HT1080 (cell line): ENCODE data around the gene LRP3. TPM values are rescaled to one million over a fixed set of nuclear protein-coding genes. Genes with fewer than 3 reads are reported as not detected.
"Not testable (repeated sequence)": the region's sequence is repeated elsewhere in the genome, so short reads cannot be mapped to it uniquely, and the experiment has no call there.

Experiments
- DNase-seq: peaks from one replicate; pipeline ENCODE4 v3.0.0-alpha.2; 2015; ENCODE audit warnings: low read depth
- polyA plus RNA-seq, 2 experiments: library from polyadenylated mRNA; depleted of rRNA; stranded (reverse); fragments of >200 nt; gene quantifications; 2 replicates each; pipeline ENCODE4 v1.2.3, GENCODE V29; 2015
- total RNA-seq: library from RNA; depleted of rRNA; stranded (reverse); fragments of >200 nt; shearing (Covaris generic); gene quantifications from 2 replicates; pipeline ENCODE4 v1.2.3, GENCODE V29; 2014; rRNA removed

The LRP3 gene, protein sequence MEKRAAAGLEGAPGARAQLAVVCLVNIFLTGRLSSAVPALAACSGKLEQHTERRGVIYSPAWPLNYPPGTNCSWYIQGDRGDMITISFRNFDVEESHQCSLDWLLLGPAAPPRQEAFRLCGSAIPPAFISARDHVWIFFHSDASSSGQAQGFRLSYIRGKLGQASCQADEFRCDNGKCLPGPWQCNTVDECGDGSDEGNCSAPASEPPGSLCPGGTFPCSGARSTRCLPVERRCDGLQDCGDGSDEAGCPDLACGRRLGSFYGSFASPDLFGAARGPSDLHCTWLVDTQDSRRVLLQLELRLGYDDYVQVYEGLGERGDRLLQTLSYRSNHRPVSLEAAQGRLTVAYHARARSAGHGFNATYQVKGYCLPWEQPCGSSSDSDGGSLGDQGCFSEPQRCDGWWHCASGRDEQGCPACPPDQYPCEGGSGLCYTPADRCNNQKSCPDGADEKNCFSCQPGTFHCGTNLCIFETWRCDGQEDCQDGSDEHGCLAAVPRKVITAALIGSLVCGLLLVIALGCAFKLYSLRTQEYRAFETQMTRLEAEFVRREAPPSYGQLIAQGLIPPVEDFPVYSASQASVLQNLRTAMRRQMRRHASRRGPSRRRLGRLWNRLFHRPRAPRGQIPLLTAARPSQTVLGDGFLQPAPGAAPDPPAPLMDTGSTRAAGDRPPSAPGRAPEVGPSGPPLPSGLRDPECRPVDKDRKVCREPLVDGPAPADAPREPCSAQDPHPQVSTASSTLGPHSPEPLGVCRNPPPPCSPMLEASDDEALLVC
- 20.1 and 25.4 TPM in 2 replicates for total RNA-seq
- 3.7 and 5.1 TPM in 2 replicates for polyA plus RNA-seq (2015; cell fraction: cytosol; rRNA removed)
- polyA plus RNA-seq (2015; cell fraction: nucleus; rRNA removed), result 1.5 and 2.4 TPM in 2 replicates

DNA sequence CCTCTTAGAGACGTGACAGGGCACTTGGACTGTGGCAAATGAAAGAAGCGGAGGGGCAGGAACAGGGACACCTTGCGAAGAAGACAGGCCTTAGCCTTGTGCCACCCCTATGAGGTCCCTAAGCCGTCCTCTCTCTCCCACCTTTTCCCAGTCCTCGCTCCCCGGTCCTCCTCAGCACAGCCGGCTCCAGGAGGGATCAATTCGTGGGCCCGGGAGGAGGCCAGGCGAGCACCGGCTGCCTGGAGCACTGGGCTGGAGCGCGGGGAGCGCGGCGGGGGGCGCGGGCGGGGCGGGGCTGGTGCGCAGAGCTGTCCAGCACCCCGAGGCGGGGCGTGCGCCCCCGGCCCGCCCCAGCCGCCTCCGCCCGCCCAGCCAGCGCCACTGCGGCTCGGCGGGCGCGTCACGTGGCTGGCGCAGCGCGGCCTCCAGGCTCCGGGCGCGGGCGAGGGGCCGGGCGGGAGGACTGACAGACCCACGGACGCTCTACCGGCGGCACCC, at the start of gene LRP3:
TSS of gene LRP3 (plus strand) at position 466 of the 498 bp plus-strand sequence. CDS start 456 bp downstream, outside the sequence.
- DNase-seq, result no peak

DNA sequence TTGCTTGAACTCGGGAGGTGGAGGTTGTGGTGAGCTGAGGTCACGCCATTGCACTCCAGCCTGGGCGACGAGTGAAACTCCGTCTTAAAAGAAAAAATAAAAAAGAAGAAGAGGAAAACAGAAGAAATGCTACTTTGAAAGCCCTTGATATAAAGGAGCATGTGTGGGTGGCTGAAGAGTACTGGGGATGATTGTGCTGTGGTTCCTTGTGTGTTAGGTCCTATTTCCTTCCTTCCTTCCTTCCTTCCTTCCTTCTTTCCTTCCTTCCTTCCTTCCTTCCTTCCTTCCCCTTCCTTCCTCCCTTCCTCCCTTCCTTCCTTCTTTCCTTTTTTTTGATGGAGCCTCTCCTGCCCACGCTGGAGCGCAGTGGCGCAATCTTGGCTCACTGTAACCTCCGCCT, 47.9 kb upstream of the LRP3 start:
- DNase-seq, result no peak

DNA sequence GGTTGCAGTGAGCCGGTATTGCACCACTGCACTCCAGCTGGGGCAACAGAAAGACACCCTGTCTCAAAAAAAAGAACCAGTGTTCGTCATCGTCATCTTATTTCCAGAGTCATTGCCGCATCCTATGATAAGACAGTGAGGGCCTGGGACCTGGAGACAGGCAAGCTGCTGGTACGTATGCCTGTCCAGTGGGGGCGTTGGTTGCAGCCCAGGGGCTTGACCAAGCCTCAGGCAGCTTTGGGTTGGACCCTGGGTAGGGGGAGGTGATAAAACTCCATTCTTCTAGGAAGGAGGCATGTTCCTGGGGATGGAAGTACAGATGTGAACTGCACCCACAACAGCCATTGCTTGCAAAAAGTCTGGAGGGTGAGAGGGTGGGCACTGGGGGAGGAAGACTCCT, 46.6 kb upstream of the LRP3 start:
- DNase-seq, result no peak

DNA sequence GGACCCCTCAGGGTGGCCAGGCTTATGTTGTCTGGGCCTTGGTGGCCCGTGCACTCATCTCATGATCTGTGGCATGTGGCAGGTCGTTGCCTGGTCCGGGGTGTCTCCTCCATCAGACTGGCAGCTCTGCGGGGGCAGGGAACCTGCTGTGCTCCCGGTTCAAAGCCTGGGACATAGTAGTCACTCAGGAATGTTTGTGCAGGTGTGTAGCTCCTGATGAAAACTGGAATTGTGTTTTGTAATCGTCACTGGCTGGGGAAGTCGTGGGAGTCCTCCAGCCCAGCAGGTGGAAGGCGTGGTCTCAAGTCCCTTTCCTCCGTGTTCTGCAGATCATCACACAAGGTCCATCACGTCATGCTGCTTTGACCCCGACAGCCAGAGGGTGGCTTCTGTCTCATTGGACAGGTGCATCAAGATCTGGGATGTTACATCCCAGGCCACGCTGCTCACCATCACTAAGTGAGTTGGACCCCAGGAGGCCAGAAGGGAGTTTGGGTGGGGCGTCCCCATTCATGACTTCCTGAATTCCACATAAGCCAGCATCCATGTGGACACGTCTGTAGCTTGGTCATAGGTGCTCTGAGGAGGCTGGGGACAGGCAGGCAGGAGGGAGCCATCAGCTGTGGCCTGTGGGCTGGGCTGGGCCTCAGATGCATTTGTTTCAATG, 43.1 kb upstream of the LRP3 start:
- DNase-seq, result no peak

DNA sequence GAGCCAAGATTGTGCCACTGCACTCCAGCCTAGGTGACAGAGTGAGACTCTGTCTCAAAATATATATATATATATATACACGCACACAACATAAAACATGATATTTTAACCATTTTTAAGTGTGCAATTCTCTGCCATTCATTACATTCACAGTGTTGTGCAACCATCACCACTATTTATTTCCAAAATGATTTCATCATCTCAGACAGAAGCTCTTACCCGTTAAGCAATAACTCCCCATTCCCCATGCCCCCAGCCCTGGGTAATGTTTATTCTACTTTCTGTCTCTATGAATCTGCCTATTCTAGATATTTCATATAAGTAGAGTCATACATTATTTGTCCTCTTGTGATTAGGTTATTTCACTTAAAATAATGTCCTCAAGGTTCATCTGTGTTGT, 42.0 kb upstream of the LRP3 start:
- no peak for DNase-seq

DNA sequence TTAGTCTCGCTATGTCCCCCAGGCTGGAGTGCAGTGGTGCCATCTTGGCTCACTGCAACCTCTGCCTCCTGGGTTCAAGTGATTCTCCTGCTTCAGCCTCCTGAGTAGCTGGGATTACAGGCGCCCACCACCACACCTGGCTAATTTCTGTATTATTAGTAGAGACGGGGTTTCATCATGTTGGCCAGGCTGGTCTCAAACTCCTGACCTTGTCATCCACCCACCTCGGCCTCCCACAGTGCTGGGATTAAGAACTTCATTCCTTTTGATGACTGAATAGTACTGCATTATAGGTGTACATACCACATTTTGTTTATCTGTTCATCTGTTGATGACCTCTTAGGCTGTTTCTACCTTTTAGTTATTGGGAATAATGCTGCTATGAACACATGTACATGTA, 41.5 kb upstream of the LRP3 start:
- DNase-seq, result not testable (repeated sequence)

DNA sequence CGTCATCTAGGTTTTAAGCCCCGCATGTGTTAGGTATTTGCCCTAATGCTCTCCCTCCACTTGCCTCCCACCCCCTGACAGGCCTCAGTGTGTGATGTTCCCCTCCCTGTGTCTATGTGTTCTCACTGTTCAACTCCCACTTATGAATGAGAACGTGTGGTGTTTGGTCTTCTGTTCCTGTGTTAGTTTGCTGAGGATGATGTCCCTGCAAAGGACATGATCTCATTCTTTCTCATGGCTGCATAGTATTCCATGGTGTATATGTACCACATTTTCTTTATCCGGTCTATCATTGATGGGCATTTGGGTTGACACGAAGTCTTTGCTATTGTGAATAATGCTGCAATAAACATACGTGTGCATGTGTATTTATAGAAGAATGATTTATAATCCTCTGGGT, 39.8 kb upstream of the LRP3 start:
- DNase-seq, result not testable (repeated sequence)

DNA sequence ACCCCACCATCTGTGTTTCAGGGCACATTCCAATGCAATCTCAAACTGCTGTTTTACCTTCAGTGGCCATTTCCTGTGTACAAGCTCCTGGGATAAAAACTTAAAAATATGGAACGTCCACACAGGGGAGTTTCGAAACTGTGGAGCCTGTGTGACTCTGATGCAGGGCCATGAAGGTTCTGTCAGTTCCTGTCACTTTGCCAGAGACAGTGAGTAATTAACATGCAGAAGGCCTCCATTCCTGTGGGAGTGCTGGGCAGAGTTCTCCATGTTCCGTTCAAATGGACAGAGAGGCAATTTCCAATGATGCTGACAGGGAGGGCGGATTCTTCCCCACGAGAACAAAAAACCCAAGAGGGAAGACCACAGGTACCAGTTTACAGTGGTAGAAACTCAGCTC, 37.8 kb upstream of the LRP3 start:
- no peak for DNase-seq

DNA sequence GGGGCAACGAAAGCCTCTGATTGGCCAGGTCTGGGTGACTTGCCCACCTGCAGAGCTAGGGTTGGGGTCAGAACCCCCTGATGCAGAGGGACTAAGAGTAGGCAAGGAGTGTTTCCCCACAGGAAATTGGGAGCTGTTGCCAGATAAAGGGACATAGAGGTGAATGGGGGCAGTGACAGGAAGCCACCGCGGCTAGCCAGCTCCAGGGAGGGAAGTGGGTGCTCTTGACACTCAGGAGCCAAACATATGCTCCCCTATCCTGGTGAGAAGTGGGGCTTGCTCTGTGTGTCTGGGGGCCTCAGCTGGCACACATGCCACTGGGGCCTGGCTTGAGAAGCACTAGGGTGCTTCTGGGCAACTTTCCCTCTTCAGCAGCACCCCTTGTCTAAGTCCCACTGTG, 36.2 kb upstream of the LRP3 start:
- DNase-seq, result no peak

DNA sequence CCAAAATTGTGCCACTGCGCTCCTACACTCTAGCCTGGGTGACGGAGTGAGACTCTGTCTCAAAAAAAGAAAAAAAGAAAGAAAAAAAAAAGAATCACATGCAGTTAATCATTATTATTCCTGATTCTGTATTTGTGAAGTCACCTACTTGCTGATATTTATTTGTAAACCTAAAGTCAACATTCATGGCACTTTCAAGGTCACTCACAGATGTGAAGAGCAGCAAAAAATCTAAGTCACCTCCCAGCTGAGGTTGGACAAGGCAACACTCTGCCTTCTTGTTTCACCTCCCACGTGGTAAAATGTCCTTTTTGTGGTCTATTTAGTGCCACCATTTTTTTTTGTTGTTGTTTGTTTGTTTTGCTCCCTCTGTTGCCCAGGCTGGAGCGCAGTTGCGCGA, 35.8 kb upstream of the LRP3 start:
- DNase-seq, result no peak

DNA sequence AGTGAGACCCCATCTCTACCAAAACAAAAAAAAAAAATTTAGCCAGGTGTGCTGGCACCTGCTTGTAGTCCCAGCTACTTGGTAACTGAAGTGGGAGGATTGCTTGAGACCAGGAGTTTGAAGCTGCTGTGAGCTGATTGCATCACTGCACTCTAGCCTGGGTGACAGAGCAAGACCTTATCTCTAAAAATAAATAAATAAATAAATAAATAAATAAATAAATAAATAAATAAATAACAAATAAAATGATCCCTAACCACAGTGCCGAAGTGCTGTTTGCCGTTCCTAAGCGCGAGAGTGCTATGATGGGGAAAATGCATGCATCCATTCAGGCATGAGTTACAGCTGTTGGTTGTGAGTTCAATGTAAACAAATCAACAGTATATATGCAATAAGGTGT, 35.0 kb upstream of the LRP3 start:
- no peak for DNase-seq

DNA sequence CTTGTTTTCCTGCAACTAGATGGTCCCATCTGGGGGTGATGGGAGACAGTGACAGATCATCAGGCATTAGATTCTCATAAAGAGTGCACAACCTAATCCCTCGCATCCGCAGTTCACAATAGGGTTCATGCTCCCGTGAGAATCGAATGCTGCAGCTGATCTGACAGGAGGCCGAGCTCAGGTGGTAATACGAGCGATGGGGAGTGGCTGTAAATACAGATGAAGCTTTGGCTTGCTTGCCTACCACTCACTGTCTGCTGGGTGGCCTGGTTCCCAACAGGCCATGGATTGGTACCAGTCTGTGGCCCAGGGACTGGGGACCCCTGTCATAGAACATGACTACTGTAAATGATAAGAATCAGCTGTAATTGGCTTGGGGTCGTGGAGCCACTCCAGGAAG, 34.2 kb upstream of the LRP3 start:
- no peak for DNase-seq

DNA sequence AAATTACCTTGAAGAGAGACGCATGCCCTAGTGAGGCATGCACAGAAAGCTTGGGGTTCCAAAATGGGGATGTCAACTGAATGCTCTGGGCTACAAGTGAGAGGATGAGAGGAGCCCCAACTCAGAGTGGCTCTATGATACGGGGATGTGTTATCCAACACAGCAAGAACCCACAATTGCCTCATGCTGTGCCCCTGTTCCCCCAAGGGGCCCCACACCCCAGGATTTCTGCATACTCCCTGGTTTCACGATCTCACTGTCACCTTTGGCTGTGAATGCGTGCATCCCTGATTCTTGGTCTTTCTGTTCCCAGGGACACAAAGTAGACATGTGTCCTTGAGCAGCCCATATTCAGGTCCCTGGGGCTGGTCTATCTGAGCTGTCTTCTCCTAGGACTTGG, 32.9 kb upstream of the LRP3 start:
- DNase-seq, result no peak

DNA sequence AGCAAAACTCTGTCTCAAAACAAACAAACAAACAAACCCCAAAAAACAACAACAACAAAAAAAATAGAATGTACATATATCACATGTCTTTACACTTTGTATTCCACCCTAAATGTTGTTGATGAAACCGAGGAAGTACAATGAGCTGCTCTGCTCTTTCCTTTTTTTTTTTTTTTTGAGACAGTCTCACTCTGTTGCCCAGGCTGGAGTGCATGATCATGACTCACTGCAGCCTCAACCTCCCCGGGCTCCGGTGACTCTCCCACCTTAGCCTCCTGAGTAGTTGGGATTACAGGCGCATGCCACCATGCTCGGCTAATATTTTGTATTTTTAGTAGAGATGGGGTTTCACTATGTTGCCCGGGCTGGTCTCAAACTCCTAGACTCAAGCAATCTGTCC, 30.6 kb upstream of the LRP3 start:
- no peak for DNase-seq

DNA sequence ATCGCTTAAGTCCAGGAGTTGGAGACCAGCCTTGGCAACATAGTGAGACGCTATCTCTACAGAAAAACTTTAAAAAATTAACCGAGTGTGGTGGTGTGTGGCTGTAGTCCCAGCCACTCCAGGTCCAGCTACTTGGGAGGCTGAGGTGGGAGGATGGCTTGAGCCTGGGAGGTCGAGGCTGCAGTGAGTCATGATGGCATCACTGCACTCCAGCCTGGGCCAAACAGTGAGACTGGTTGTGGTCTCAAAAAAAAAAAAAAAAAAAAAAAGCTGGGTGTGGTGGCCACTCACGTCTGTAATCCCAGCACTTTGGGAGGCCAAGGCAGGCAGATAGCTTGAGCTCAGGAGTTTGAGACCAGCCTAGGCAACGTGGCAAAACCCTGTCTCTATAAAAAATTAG, 28.1 kb upstream of the LRP3 start:
- peak; percentile 59 for DNase-seq

DNA sequence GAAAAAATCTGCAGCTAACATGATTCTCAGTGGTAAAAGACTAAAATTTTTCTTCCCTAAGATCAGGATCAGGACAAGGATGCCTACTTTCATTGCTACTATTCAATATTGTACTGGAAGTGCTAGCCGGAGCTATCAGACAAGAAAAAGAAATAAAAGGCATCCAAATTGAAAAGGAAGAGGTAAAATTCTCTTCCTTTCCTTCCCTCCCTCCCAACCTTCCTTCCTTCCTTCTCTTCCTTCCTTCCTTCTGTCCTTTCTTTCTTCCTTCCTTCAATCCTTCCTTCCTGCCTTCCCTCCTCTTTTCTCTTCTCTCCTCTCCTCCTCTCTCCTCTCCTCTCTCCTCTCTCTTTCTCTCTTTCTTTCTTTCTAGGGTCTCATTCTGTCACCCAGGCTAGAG, 26.7 kb upstream of the LRP3 start:
- no peak for DNase-seq

DNA sequence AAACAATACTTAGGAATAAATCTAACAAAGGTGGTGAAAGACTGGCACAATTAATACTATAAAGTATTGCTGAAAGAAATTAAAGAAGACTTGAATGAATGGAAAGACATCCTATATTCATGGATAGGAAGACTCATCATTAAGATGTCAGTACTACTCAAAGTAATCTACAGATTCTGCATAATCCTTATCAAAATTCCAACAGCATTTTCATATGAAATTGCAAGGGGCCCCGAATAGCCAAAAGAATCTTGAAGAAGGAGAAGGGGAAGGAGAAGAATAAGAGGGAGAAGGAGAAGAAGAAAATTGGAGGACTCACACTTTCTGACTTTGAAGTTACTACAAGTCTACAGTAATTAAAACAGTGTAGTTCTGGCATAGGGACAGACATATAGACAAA, 25.6 kb upstream of the LRP3 start:
- DNase-seq, result no peak

DNA sequence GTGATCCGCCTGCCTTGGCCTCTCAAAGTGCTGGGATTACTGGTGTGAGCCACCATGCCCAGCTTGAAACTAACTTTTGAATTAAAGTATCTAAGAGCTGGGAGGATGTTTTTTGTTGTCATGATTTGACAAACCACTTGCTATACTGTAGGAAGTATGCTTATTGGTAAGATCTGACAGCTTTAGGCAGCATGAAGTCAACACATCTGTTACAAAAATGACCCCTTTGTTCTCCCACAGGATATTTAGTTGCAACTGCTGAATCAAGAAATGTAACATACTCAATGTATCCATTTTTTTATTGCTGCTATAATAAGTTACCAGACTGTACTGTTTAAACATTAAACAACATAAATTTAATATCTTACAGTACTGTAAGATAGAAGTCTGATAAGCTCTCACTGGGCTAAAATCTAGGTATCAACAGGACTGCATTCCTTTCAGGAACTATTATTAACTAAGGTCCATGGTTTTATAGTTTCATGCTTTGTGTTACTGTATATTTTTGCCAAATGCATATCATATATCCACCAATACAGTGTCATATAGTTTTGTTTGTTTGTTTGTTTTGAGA, 22.8 kb upstream of the LRP3 start:
- DNase-seq, result no peak

DNA sequence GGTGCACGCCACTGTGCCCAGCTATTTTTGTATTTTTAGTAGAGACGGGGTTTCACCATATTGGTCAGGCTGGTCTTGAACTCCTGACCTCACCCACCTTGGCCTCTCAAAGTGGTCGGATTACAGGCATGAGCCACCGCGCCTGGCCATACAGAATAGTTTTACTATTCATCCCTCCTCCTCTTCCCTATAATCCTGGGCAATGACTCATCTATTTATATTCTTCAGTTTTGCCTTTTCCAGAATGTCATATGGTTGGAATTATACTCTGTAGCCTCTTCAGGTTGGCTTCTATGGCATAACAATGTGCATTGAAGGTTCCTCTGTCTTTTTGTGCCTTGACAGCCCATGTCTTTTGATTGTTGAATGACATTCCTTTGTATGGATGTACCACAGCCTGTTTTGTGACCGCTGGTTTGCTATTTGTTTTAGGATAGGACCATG, 22.2 kb upstream of the LRP3 start:
- DNase-seq, result peak; percentile 70

DNA sequence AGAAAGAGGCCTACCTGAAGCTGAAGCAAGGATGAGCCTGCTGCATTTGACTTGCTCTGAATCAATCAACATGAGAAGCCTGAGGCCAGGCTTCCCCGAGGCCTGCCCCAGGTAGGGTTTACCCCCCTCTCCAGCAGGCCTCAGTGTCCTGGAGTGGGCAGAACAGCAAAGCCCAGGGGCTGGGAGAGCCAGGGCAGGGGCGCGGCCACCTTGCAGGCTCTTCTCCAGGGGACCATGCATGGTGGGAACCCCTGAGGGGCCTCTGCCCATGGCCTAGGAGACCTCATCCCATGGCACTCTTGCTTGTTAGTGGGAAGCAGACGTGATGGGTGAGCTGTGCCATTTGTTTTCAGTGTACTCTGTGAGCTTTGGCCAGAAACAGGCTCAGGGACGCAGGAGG, 19.9 kb upstream of the LRP3 start:
- DNase-seq, result no peak

DNA sequence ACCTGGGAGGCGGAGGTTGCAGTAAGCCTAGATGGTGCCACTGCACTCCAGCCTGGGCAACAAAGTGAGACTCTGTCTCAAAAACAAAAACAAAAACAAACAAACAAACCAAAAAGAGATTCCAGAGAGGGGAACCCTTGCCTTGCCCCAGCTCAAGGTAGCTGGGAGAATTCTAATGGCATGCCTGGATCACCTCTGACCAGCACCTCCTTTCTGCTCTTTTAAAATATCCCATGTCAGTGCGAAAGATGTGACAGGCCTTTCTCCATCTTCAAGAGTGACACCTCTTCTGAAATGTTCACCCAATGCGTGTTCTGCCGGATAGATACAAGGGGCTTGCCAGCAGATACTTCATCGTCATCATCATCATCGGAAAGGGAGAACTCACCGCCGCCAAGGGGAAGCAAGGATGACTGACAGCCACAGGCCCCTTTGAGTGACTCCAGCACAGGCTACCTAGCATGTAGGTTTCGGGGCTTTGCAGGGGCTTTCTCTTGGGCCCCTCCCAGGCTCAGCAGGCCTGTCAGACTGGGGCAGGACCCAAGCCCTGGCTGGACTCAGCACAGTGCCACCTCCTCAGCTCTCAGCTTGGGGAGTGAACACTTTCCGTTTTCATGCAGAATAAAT, 18.9 kb upstream of the LRP3 start:
- no peak for DNase-seq
